HG02571 (cell line): ENCODE data around the gene UBA7.

Experiments used
- ATAC-seq: cut with Tn5 transposase; IDR thresholded peaks from one replicate; pipeline ENCODE4 v1.9.1; 2021; ENCODE audit warnings: mild to moderate bottlenecking, moderate library complexity; ENCODE audit not compliant: unreplicated experiment

UBA7 gene

GRCh38 chr3:49805367-49805782, 8.4 kb downstream of the UBA7 start:
- ATAC-seq = no peak

- no peak for ATAC-seq
These were observed 9.4 kb downstream of the UBA7 start for GRCh38 chr3:49804141-49805041.

- no peak for ATAC-seq
These were observed 10.2 kb downstream of the UBA7 start for GRCh38 chr3:49803465-49804140.

- peak; percentile 56 for ATAC-seq
These were observed 10.9 kb downstream of the UBA7 start, which contains the start of gene INKA1 for GRCh38 chr3:49802719-49803464. Gene INKA1, plus strand, starts transcription at chr3:49803261. Its CDS starts 132 bp downstream, at chr3:49803393.

GRCh38 chr3:49801160-49801559, 12.6 kb downstream of the UBA7 start:
- ATAC-seq = no peak

GRCh38 chr3:49799761-49800160, 14.0 kb downstream of the UBA7 start, which contains the start of gene CDHR4:
Gene CDHR4, minus strand, starts transcription at chr3:49799873. Its CDS starts 61 bp downstream, at chr3:49799812.
- no peak for ATAC-seq

GRCh38 chr3:49799105-49799504, 14.6 kb downstream of the UBA7 start:
- ATAC-seq = no peak

- no peak for ATAC-seq
These were observed 18.5 kb downstream of the UBA7 start for GRCh38 chr3:49794926-49795905.

GRCh38 chr3:49794431-49794830, 19.3 kb downstream of the UBA7 start:
- ATAC-seq = no peak

- ATAC-seq = no peak
These were observed 20.2 kb downstream of the UBA7 start for GRCh38 chr3:49793486-49794085.

- ATAC-seq = no peak
These were observed 21.2 kb downstream of the UBA7 start for GRCh38 chr3:49792371-49793150.

- no peak for ATAC-seq
These were observed 22.2 kb downstream of the UBA7 start for GRCh38 chr3:49791571-49791970.

- ATAC-seq = no peak
These were observed 22.9 kb downstream of the UBA7 start for GRCh38 chr3:49790626-49791411.

GRCh38 chr3:49788056-49788455, 25.7 kb downstream of the UBA7 start:
- ATAC-seq = no peak

- ATAC-seq = no peak
These were observed 26.2 kb downstream of the UBA7 start for GRCh38 chr3:49787536-49787935.

GRCh38 chr3:49787182-49787464, 26.6 kb downstream of the UBA7 start:
- no peak for ATAC-seq

- ATAC-seq = peak; percentile 99
These were observed 27.2 kb downstream of the UBA7 start, which contains the start of gene IP6K1 for GRCh38 chr3:49786357-49787181. Gene IP6K1, minus strand, starts transcription at chr3:49786542. Its CDS starts 38,502 bp downstream, at chr3:49748040.
